NCI-H1105 treated with DMSO at 0.1 percent for 48 hours (cell line): ENCODE results near the gene F5.
"Not testable (repeated sequence)": the region's sequence is repeated elsewhere in the genome, so short reads cannot be mapped to it uniquely, and the experiment has no call there.

ENCODE experiments used
- DNase-seq: peaks from one replicate; lab custom pipeline; 2025; lab: John Stamatoyannopoulos, UW

The F5 gene

GRCh38 chr1:169538998-169539871 lies 47.0 kb downstream of the F5 start:
- DNase-seq, result no peak

DNA sequence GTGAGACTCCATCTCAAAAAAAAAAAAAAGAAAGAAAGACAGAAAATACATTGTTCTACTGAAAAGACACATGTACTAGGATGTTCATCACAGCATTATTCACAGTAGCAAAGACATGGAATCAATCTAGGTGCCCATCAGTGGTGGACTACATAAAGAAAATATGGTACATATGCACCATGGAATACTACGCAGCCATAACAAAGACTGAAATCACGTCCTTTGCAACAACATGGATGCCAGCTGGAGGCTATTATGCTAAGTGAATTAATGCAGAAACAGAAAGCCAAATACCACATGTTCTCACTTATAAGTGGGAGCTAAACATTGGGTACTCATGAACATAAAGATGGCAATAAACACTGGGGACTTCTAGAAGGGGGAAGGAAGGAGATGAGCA lies 51.6 kb downstream of the F5 start:
- no peak for DNase-seq

- not testable (repeated sequence) for DNase-seq
These were observed 52.6 kb downstream of the F5 start for GRCh38 chr1:169533528-169534190.

DNA sequence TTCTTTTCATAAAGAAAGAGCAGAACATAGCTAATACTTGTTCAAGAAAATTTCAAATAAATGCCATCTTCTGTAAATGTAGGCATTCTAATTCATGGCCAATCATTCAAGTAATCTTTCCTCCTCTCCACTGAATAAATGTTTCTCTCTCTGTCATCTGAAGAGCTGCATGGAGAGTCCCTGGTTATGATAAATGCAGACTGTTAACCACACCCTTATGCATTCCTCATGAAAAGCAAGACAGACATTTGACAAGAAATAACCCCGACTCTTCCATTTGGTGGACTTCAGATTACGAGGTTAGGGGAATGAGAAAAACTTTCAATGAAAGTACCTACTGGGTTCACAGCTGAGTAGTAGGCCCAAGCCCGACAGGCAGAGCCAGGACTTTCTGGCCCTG lies 55.8 kb downstream of the F5 start:
- no peak for DNase-seq

DNA sequence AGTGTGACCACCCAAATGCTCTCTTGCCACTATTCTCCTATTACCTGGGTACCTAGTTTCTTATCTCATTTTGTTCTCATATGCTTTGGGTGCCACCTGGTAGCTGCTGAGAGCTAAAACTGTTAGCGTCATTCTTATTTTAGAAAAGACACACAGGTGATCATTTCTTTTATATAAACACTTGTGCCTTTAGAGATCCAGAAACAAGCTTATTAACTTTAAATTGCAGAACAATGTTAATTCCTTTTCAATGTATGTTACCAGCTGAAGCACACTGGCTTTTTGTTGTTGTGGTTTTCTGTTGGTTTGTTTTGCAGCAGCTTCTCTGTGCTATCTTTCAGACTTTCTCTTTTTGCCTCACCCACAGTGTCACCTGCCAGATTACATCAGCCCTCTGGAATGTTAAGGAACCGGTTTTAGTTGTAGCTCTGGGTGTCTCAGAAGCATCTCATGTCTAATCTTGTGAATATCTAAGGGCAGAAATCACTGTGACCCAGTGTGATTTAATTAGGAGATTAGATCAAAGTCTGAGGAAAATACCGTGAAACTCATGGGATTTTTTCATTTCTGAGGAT lies 57.1 kb downstream of the F5 start:
- DNase-seq, result peak; percentile 46

DNA sequence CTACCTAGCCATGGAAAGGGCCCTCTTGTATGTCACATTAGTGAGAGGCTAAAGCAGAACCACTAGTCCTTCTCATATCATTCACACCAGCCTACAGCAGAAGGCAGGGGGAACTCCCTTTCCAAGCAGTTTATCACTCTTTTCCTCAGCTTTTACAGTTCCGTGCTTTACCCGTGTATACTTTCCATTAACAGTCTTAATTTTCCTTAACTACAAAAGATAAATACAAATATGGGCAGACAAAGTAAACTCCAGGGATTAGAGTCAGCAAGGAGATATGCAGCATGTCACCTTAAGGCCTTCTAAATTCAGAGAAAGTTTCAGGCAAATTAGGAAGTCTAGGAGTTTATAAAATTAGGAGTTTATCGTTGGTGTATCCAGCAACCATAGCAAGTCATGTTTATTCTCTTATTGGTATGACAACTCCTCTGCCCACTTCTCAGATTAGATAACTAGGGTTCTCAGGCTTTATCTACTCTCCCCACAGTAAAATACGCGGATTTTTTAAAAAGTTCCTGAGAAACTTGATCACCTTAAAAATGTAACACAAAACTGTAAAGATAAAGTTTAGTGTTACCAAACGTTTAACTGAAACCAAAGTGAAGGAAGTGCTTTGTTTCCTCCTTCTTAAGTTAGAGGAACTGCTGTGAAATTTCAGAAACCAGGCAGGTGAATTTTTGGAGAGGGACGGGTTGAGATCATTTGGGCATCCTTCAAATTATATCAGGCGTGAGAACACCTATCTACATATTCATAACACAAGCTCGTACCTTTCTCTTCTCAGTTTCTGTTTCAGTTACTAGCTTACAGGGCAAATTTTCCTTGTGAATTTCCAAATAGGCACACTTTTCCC lies 57.8 kb downstream of the F5 start:
- DNase-seq, result no peak

GRCh38 chr1:169527451-169528214 lies 58.6 kb downstream of the F5 start:
- DNase-seq, result peak; percentile 5

DNA sequence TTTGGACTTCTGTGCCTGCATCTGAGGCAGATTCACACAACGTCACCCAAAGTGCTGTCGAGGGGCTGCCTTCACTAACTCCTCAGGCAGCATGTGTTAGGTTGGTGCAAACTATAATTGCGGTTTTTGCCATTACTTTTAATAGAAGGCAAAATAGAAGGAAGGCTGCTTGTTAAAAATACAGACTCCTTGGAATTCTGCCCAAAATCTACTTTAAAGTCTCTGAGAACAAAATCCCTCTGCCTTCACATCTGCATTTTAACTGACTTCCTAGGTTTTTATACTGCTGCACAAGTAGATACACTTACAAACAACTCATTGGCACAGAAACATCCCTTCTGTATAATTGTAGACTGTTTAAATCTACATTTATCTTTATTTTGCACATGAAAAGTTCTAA lies 59.3 kb downstream of the F5 start:
- DNase-seq, result no peak

- no peak for DNase-seq
These were observed 60.0 kb downstream of the F5 start for GRCh38 chr1:169526120-169526832.

DNA sequence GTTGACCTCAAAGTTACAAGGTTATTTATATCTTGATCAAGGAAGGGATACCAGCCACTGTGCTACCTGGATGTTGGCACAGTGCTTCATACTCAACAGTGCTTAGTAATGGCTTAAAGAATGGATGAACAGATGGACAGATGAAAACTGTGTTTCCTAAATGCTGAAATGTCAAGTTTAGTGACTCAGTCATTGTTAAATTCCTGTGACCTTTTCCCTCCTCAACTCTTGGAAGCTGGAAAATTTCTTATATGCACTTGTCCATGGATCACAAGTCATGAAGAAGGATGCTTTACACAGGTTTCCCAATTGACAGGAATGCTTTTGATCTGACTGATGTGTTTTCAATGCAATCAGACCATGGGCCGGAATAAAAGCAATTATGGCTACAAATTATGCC lies 60.9 kb downstream of the F5 start:
- no peak for DNase-seq

DNA sequence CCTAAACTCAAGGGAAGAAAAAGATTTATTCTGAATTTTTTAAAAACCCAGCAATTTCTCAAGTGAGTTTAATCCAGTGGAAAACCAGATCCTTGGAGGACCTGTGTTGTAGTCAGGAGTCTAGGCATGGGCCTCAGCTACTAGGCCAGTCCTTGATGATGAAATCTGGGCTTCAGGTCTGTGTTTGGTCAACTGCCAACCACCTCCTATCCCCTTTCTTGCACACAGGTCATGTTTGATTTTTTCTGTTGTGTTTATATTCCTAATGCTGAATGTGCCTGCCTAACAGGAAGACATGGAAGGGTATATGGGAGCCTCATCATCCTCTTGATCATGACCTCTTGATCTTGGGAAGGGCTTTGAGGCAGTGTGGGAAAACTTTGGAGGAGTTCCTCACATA lies 62.4 kb downstream of the F5 start:
- no peak for DNase-seq

DNA sequence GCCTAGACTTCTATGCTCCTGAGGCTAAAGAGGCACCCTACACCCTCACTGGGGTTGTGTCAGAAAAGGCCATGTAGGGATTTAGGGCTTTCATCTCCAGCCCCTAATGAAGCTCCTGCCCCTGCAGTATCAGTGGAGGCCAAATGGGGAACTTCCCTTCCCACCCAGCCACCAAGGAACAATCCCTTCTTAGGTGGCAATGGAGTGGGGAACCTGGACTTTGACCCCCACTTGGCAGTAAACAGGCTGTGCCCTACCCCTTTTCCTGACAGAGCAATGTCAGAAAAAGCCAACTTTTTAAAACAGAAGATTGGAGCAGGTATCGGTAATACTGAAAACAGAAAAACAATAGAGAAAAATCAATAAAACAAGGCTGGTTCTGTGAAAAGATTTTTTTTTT lies 65.1 kb downstream of the F5 start:
- no peak for DNase-seq

DNA sequence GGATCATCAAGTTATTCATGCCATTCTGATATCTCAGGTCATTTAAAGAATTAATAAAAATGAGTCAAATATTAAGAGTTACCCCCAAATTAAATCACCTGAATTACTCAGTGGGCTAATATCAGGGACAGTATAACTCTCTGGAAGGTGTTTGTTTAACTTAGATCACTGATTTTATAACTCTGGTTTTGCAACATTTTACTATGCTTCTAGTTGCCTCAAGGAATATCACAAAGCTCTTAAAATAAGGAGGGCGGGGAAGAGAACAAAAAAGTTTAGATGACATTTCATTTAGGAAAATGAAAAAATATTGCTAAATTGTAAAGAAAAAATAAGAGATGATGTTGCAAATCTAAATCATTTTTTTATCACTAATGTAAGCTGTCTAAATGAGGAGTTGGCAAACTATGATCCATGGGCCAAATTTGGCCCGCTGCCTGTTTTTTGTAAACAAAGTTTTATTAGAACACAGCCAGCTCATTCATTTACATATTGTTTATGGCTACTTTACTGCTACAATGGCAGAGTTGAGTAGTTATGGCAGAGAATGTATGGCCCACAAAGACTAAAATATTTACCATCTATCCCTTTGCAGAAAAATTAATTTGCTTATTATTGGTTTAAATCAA lies 68.6 kb downstream of the F5 start:
- no peak for DNase-seq

GRCh38 chr1:169515641-169516040 lies 70.6 kb downstream of the F5 start:
- DNase-seq, result no peak

GRCh38 chr1:169514566-169515270 lies 71.6 kb downstream of the F5 start:
- DNase-seq, result no peak

DNA sequence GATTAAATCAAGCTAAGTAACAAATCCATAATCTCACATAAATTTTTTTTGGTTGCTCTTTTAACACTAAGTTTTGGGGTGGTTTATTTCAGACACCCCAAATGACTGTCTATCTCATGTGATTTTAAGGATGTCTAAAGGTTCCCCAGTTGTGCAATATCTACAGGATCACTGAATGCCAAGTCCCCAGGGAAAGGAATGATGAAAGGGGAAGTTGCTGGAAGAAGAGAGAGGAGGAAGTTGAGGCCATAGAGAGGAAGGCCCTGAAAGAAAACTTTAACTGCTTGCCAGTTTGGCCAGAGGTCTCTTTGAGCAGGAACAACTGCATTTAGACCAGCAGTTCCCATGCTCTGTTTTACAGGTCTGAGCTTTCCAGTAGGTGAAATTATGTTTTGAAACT lies 73.1 kb downstream of the F5 start:
- no peak for DNase-seq

DNA sequence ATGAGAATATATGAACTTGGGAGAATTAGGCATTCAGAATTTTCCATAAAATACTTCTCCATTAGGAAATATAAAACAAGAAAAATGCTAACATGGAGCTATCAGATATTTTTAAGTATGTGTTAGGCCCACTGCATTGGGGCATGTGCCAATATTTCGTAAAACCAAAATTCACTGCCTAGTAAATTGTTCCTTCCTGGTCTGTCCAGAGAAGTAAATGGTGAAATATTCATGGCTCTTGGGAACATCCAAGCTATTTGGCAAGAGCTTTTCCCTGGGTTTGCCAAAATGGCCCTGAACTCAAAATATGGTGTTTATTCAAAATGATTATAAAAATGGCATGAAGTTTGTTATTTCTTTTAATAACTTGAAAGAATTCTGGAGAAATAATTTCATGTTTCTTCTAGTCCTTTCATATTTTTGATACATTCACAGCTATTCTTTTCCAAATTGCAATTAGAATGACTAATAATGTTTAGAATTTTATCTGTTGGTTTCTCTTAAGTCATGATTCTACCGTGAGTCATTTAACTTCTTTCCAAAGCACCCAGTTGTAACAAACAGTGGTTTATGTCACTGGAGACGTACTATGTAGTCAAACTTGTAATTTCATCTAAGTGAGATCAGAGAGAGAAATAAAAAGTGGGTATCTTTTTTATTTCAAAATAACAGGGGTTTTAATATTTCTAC lies 74.8 kb downstream of the F5 start:
- DNase-seq, result no peak

DNA sequence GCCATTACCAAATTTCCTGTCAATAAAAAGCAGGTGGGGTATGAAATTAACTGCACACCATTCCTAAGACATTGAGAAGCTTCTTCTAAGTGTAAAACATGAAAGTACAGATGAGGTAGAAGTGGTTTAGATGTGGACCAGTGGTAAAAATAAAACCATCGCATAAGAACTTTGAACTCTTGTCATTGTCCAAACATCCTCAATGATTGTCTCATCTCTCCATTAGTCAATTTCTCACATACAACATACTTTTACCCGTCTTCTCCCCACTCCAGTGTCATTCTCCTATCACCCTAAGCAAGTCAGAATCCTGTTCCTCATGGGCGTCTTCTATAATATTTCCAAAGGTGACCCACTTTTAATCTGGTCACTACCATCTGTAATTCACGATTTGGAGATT lies 76.2 kb downstream of the F5 start:
- no peak for DNase-seq

- DNase-seq, result no peak
These were observed 76.9 kb downstream of the F5 start for GRCh38 chr1:169509354-169509753.
